Fibroblast of mammary gland (primary cell): Measurements from ENCODE around the gene APBB2.
"Not testable (repeated sequence)": the region's sequence is repeated elsewhere in the genome, so short reads cannot be mapped to it uniquely, and the experiment has no call there.

ENCODE experiments used
- DNase-seq: peaks from one replicate; pipeline ENCODE4 v3.0.0-alpha.2; 2010; ENCODE audit warnings: low read depth
- H3K4me3 ChIP-seq: 2 replicates; pipeline ENCODE4 v1.5.1; 2011; ENCODE audit warnings: low read depth, mild to moderate bottlenecking, low read length, moderate library complexity; ENCODE audit not compliant: control insufficient read depth
- CTCF ChIP-seq: conservative IDR thresholded peaks from 2 replicates; pipeline ENCODE4 v1.5.1; 2011; ENCODE audit warnings: low read depth, low read length, inconsistent platforms; ENCODE audit not compliant: control insufficient read depth, insufficient read depth

Gene APBB2

GRCh38 chr4:40828661-40829060, 385.7 kb downstream of the APBB2 start:
- TF ChIP-seq CTCF = no peak
- no peak for DNase-seq
- H3K4me3 ChIP-seq = no peak overlapping the region

GRCh38 chr4:40827758-40828157, 386.6 kb downstream of the APBB2 start:
- TF ChIP-seq CTCF = no peak
- H3K4me3 ChIP-seq = no peak overlapping the region
- no peak for DNase-seq

GRCh38 chr4:40826821-40827220, 387.5 kb downstream of the APBB2 start:
- no peak overlapping the region for H3K4me3 ChIP-seq
- no peak for TF ChIP-seq CTCF
- no peak for DNase-seq

- no peak for TF ChIP-seq CTCF
- no peak for DNase-seq
- H3K4me3 ChIP-seq = no peak overlapping the region
Observed at GRCh38 chr4:40825014-40825838, 389.1 kb downstream of the APBB2 start.

- H3K4me3 ChIP-seq = no peak overlapping the region
- no peak for DNase-seq
- TF ChIP-seq CTCF = no peak
Observed at GRCh38 chr4:40822420-40823166, 391.7 kb downstream of the APBB2 start.

GRCh38 chr4:40820101-40820500, 394.2 kb downstream of the APBB2 start:
- DNase-seq = no peak
- H3K4me3 ChIP-seq = no peak overlapping the region
- TF ChIP-seq CTCF = no peak

- DNase-seq = not testable (repeated sequence)
Observed at GRCh38 chr4:40817157-40817556, 397.2 kb downstream of the APBB2 start.

More at GRCh38 chr4:40817157-40817556, 397.2 kb downstream of the APBB2 start:
- H3K4me3 ChIP-seq = not testable (repeated sequence)
